Hindlimb muscle (tissue), 1 donor: ENCODE results near the gene DBH. TPM values are rescaled to one million over a fixed set of nuclear protein-coding genes. Genes with fewer than 3 reads are reported as not detected.
A peak's percentile ranks its signal among the peaks of the same experiment; 100 is the strongest.
"Not testable (repeated sequence)": the region's sequence is repeated elsewhere in the genome, so short reads cannot be mapped to it uniquely, and the experiment has no call there.

Experiments
- DNase-seq: peaks from one replicate; pipeline ENCODE4 v3.0.0-alpha.2; 2013
- polyA plus RNA-seq: library from polyadenylated mRNA; unstranded; fragments of 120-200 nt; gene quantifications from one replicate; pipeline ENCODE4 v1.2.1, GENCODE V29; 2013; ENCODE audit not compliant: insufficient read length

The DBH gene
- polyA plus RNA-seq, 1 donor, result 0.54 TPM

- no peak for DNase-seq
These were observed 31.7 kb downstream of the DBH start for GRCh38 chr9:133667759-133668450.

- DNase-seq, result no peak
These were observed 33.1 kb downstream of the DBH start for GRCh38 chr9:133669182-133669801.

- no peak for DNase-seq
These were observed 34.3 kb downstream of the DBH start for GRCh38 chr9:133670466-133670865.

- no peak for DNase-seq
These were observed 35.2 kb downstream of the DBH start for GRCh38 chr9:133671371-133671770.

GRCh38 chr9:133672503-133673257 is 36.5 kb downstream of the DBH start:
- no peak for DNase-seq

- DNase-seq, result no peak
These were observed 37.1 kb downstream of the DBH start for GRCh38 chr9:133673258-133673655.

- no peak for DNase-seq
These were observed 37.9 kb downstream of the DBH start for GRCh38 chr9:133674091-133674490.

GRCh38 chr9:133675796-133676195 is 39.6 kb downstream of the DBH start:
- DNase-seq, result not testable (repeated sequence)

- no peak for DNase-seq
These were observed 40.3 kb downstream of the DBH start for GRCh38 chr9:133676450-133676849.

- DNase-seq, result no peak
These were observed 41.2 kb downstream of the DBH start for GRCh38 chr9:133677126-133678010.

- DNase-seq, result no peak
These were observed 42.9 kb downstream of the DBH start for GRCh38 chr9:133679056-133679455.

- peak; percentile 61 for DNase-seq
These were observed 43.4 kb downstream of the DBH start for GRCh38 chr9:133679466-133680061.

GRCh38 chr9:133680250-133680975 is 44.2 kb downstream of the DBH start:
- DNase-seq, result no peak

- DNase-seq, result no peak
These were observed 45.0 kb downstream of the DBH start for GRCh38 chr9:133680976-133681657.

GRCh38 chr9:133681658-133682306 is 45.6 kb downstream of the DBH start:
- no peak for DNase-seq

GRCh38 chr9:133682818-133683585 is 46.8 kb downstream of the DBH start:
- peak; percentile 50 for DNase-seq

- peak; percentile 68 for DNase-seq
These were observed 47.5 kb downstream of the DBH start for GRCh38 chr9:133683586-133684120.

- no peak for DNase-seq
These were observed 48.2 kb downstream of the DBH start for GRCh38 chr9:133684121-133684935.
